OCI-LY3 (cell line): ENCODE measurements around the gene ZNF569.
A peak's percentile ranks its signal among the peaks of the same experiment; 100 is the strongest.

Experiments
- H2AFZ ChIP-seq: fragments of 200-600, 300-600 bp; shearing (Covaris generic); 2 replicates; pipeline ENCODE4 v1.6.0; 2014; ENCODE audit warnings: antibody characterized with exemption, low read depth, low read length
- H3K27ac ChIP-seq: fragments of 200-600, 300-600 bp; sonication (generic); 2 replicates; pipeline ENCODE4 v1.5.1; 2014; ENCODE audit warnings: mild to moderate bottlenecking, low read length, moderate library complexity, mixed read lengths
- H3K27me3 ChIP-seq: fragments of 200-600, 300-600 bp; sonication (generic); 2 replicates; pipeline ENCODE4 v1.6.1; 2014; ENCODE audit warnings: low read depth, low read length, mixed read lengths
- H3K36me3 ChIP-seq: fragments of 200-600, 300-600 bp; sonication (generic); replicated peaks from 2 replicates; pipeline ENCODE3; 2014; ENCODE audit warnings: low read depth, low read length, mixed read lengths
- H3K4me1 ChIP-seq: fragments of 300-600, 200-600 bp; sonication (generic); 2 replicates; pipeline ENCODE4 v1.6.1; 2014; ENCODE audit warnings: low read length, mixed read lengths
- H3K4me2 ChIP-seq: fragments of 200-600, 300-600 bp; sonication (generic); 2 replicates; pipeline ENCODE4 v1.6.1; 2014; ENCODE audit warnings: low read length, mixed read lengths
- H3K4me3 ChIP-seq: fragments of 300-600, 200-600 bp; sonication (generic); 2 replicates; pipeline ENCODE4 v1.5.1; 2014; ENCODE audit warnings: antibody characterized with exemption, mild to moderate bottlenecking, low read length, moderate library complexity
- H3K79me2 ChIP-seq: fragments of 300-600, 200-600 bp; shearing (Covaris generic); 2 replicates; pipeline ENCODE4 v1.6.1; 2014; ENCODE audit warnings: mild to moderate bottlenecking, low read length, mixed read lengths
- H3K9ac ChIP-seq: fragments of 300-600, 200-600 bp; shearing (Covaris generic); 2 replicates; pipeline ENCODE4 v1.6.0; 2014; ENCODE audit warnings: mild to moderate bottlenecking, low read length, moderate library complexity
- H3K9me3 ChIP-seq: fragments of 200-600, 300-600 bp; shearing (Covaris generic); 2 replicates; pipeline ENCODE4 v1.6.1; 2014; ENCODE audit warnings: low read length, mixed read lengths; ENCODE audit not compliant: insufficient read depth
- H4K20me1 ChIP-seq: fragments of 200-600, 300-600 bp; sonication (generic); 2 replicates; pipeline ENCODE4 v1.6.1; 2016; ENCODE audit warnings: low read length, mixed read lengths; ENCODE audit not compliant: insufficient read depth
- EZH2phosphoT487 ChIP-seq: fragments of 200-600 bp; shearing (Covaris generic); IDR thresholded peaks from 2 replicates; pipeline ENCODE4 v1.6.1; 2018; ENCODE audit warnings: antibody characterized with exemption, mixed run types, low read depth
- TF ChIP-seq, protein P1 (sequence below): fragments of 200-600, 300-600 bp; sonication (generic); IDR thresholded peaks from 2 replicates; pipeline ENCODE4 v1.5.1; 2014; ENCODE audit warnings: antibody characterized with exemption, low read length, low read depth

Gene ZNF569

DNA sequence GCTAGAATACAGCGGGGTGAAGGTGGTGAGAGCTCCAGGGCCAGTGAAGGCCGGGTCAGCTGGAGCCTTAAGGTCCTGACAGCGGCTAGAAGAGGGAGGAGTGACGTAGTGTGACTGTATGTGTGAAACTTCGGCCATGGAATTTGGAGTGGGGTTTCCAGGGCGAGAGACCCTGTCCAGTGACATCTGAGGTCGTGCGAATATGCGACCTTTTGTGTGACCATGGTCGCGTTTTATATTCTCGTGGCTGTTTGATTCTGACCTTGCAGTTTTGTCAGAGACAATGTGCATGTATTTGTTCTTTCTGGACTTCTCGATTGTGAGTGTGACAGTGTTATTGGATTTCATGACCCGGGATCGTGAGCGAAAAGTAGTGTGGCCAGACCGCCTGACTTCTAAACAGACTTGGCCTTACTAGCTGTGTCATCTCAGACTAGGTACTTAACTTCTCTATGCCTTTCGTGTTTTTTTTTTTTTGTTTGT is 405 bp upstream of the ZNF569 start:
- Histone ChIP-seq H3K4me1 (peaks cover 12% of the 10 kb centered on the region), H3K36me3 (peaks cover 50% of the 10 kb centered on the region), H2AFZ (peak overlapping the region; percentile 99), H3K4me2 (peak overlapping the region; percentile 59), H3K27me3 (no peaks in the 10 kb centered on the region), H3K79me2 (peaks cover 23% of the 10 kb centered on the region), H4K20me1 (no peaks in the 10 kb centered on the region), H3K4me3 (peak overlapping the region; percentile 89), H3K27ac (peak overlapping the region; percentile 71), H3K9ac (peak overlapping the region; percentile 82; the same call in 1 of the 2 replicates), H3K9me3 (peaks cover 25% of the 10 kb centered on the region)
- TF ChIP-seq EZH2phosphoT487: no peak
- TF ChIP-seq, protein P1, sequence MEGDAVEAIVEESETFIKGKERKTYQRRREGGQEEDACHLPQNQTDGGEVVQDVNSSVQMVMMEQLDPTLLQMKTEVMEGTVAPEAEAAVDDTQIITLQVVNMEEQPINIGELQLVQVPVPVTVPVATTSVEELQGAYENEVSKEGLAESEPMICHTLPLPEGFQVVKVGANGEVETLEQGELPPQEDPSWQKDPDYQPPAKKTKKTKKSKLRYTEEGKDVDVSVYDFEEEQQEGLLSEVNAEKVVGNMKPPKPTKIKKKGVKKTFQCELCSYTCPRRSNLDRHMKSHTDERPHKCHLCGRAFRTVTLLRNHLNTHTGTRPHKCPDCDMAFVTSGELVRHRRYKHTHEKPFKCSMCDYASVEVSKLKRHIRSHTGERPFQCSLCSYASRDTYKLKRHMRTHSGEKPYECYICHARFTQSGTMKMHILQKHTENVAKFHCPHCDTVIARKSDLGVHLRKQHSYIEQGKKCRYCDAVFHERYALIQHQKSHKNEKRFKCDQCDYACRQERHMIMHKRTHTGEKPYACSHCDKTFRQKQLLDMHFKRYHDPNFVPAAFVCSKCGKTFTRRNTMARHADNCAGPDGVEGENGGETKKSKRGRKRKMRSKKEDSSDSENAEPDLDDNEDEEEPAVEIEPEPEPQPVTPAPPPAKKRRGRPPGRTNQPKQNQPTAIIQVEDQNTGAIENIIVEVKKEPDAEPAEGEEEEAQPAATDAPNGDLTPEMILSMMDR: no peak

DNA sequence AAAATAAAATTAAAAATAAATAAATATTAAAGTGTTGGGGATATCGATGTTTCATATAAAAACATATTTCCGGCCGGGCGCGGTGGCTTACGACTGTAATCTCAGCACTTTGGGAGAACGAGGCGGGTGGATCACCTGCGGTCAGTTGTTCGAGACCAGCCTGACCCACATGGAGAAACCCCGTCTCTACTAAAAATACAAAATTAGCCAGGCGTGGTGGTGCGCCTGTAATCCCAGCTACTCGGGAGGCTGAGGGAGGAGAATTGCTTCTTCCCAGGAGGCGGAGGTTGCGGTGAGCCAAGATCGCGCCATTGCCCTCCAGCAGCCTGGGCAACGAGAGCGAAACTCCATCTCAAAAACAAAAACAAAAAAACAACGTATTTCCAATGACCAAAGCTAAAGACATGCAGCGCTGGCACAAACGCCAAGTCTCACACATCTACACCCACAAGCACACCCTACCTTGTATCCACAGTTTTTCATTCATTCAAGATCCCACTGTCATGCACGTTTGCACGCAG is 907 bp downstream of the ZNF569 start:
- H3K4me1 ChIP-seq: peaks cover 12% of the 10 kb centered on the region
- peak overlapping the region; percentile 99 for H2AFZ ChIP-seq
- H3K9ac ChIP-seq: peak overlapping the region; percentile 82
- H3K79me2 ChIP-seq: peaks cover 23% of the 10 kb centered on the region
- H3K9me3 ChIP-seq: peaks cover 33% of the 10 kb centered on the region
- peak overlapping the region; percentile 59 for H3K4me2 ChIP-seq
- TF ChIP-seq, protein P1: no peak
- TF ChIP-seq EZH2phosphoT487: no peak
- no peaks in the 10 kb centered on the region for H4K20me1 ChIP-seq
- H3K27me3 ChIP-seq: no peaks in the 10 kb centered on the region
- H3K36me3 ChIP-seq: peaks cover 52% of the 10 kb centered on the region
- H3K27ac ChIP-seq: no peak overlapping the region
- H3K4me3 ChIP-seq: peak overlapping the region; percentile 89

DNA sequence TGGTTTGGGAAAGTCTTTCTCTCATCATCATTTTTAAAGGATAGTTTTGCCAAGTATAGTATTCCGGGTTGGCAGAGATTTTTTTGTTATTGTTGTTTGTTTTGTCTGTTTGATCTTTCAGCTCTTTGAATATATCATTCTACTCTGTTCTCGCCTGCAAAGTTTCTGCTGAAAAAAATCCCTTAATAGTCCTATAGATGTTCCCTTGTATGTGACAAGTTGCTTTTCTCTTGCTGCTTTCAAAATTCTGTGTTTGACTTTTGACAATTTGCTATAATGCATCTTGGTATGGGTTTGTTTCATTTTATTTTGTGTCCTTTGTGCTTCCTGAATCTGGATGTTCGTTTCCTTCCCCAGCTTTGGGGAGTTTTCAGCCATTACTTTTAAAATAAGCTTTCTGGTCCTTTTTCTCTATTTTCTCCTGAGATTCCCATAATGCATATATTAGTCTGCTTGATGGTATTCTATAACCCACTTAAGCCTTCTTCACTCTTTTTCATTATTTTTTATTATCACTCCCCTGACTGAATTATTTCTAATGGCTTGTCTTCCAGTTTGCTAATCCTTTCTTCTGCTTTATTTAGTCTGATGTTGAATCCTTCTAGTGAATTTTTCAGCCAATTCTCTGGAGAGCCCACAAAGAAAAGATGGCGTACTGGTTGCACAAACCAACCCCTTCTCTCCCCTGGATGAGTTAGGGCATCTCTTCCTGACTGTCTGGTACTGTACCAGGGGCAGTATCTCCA is 14.6 kb downstream of the ZNF569 start:
- no peak overlapping the region for H3K4me2 ChIP-seq
- no peaks in the 10 kb centered on the region for H3K27me3 ChIP-seq
- peaks cover 49% of the 10 kb centered on the region for H3K36me3 ChIP-seq
- no peak overlapping the region for H3K27ac ChIP-seq
- no peak overlapping the region for H3K9ac ChIP-seq
- no peaks in the 10 kb centered on the region for H3K79me2 ChIP-seq
- H3K9me3 ChIP-seq: peaks cover 76% of the 10 kb centered on the region; the same call in 1 of the 2 replicates
- H3K4me3 ChIP-seq: no peak overlapping the region
- no peaks in the 10 kb centered on the region for H4K20me1 ChIP-seq
- TF ChIP-seq, protein P1: no peak
- no peak for TF ChIP-seq EZH2phosphoT487
- no peaks in the 10 kb centered on the region for H3K4me1 ChIP-seq
- no peak overlapping the region for H2AFZ ChIP-seq

DNA sequence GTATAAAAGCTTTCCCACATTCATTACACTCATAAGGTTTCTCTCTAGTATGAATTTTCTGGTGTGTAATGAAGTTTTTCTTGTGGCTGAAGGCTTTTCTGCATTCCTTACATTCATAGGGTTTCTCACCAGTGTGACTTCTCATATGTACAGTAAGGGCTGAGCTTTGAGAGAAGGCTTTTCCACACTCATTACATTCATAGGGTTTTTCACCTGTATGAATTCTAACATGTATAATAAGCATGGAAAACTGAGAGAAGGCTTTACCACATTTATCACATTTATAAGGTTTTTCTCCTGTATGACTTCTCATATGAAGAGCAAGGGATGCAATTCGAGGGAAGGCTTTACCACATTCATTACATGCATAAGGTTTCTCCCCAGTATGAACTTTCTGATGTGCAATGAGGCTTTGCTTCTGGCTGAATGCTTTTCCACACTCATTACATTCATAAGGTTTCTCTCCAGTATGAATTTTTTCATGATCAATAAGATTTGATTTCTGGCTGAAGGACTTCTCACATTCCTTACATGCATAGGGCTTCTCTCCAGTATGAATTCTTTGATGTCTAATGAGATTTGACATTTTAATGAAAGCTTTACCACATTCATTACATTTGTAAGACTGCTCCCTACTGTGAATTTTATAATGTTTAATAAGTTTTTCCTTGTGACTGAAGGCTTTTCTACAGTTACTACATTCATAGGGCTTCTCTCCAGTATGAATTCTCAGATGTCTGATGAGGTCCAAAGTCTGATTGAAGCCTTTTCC is 53.7 kb downstream of the ZNF569 start:
- peaks cover 69% of the 10 kb centered on the region for H3K9me3 ChIP-seq
- no peaks in the 10 kb centered on the region for H3K4me1 ChIP-seq
- no peaks in the 10 kb centered on the region for H3K27me3 ChIP-seq
- H3K4me2 ChIP-seq: no peak overlapping the region
- no peak overlapping the region for H3K27ac ChIP-seq
- TF ChIP-seq, protein P1: no peak
- H3K36me3 ChIP-seq: peaks cover 64% of the 10 kb centered on the region
- no peak overlapping the region for H3K9ac ChIP-seq
- no peaks in the 10 kb centered on the region for H3K79me2 ChIP-seq
- H3K4me3 ChIP-seq: no peak overlapping the region
- H4K20me1 ChIP-seq: no peaks in the 10 kb centered on the region
- H2AFZ ChIP-seq: no peak overlapping the region
